Measurements from ENCODE around the gene HSPA6.
"Not testable (repeated sequence)": the region's sequence is repeated elsewhere in the genome, so short reads cannot be mapped to it uniquely, and the experiment has no call there.

Gene HSPA6

DNA sequence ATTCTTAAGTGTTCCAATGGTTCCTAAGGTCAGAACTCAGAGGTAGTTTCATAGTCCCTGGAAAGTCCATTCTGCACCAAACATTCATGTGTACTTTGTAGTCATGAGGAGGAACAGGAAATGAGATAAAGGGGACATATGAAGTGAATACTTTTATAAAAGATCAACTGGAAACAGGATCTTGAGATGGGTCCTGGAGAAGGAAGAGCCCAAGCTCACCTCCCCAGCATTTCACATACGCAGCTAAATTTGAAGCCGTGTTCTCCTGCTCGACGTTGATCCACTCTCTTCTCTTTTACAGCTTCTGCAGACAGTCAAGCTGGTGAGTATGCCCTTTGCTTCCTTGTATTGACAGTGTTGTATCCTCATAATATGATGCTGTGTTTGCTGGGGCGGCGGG is 18.7 kb upstream of the HSPA6 start:
- DNase-seq = peak; percentile 75

DNA sequence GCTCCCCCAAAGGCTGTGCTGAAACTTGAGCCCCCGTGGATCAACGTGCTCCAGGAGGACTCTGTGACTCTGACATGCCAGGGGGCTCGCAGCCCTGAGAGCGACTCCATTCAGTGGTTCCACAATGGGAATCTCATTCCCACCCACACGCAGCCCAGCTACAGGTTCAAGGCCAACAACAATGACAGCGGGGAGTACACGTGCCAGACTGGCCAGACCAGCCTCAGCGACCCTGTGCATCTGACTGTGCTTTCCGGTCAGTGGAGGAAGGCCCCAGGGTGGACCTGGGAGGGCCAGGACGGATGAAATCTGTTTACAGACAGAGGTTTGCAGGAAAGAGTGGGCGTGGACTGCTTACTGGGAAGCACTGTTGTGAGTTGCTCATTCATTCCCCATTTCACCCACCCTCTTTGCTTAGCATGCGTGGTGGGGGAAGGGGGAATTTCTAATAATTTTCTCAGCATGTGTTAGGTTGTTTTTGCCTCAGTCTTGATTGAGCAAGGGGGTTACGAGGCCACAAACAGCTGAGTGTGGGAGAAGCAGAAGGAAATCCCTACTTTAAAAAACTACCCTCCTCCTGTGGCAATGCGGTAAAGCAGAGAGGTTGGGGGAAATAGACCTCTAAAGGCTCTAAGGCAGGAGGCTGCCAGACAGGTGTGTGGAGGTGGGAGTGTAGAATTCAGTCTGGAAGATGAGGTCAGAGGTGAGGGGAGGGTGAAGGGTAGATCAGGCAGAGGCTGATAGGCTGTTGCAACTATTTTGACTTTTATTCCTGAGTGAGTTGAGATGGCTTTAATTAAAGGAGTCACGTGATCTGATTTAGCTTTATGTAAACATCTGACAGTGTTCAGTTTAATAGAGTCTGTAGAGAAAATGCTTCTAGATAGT is 17.8 kb upstream of the HSPA6 start:
- peak; percentile 72 for DNase-seq

DNA sequence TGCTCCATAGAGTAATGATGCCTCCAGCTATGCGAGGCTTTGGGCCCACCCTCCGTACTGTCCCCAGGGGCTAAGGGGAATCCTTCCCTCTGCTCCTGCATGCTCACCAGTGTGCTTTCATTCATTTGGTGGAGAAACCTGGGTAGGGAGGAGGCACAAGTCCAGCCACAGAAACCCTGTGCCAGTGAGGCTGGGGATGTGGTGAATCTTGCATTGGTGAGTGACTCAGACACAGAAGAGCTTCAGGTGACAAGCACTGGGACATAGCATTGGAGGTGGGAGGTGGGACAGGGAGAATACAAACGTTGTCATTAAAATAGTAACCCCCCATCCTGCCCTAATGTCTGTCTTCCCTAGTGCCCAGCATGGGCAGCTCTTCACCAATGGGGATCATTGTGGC is 13.9 kb upstream of the HSPA6 start:
- no peak for DNase-seq

DNA sequence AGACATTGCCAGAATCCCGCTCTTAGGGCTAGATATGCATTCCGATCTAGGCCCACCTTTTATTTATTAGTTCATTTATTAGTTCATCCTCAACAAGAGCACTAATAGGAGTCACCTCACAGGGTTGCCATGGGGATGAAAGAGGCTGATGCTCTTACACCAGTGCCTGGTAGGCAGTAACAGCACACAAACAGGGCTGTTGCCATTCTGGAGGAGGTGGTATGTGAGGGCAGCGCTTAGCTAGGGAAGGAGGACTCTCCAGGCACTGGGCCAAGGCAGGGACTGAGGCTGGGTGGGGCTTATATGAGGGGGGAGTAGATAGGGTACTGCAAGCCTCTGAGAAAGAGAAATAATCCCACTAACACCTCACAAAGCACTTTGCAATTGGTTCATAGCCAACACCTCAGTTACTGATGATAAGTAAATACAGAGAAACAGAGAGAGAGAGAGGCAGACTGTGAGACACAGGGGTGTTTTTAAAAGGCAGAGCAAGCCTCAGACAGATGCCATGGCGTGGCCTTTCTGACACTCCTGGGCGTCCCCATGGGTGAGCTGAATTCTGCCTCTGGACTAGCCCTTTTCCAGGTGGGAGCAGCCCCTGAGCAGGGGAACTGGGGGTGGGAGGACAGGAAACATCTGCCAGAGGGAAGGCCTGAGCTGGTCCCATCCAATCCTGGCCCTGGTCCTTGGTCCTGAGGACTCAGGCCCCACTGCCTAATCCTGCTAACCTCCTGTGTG is 13.2 kb upstream of the HSPA6 start:
- no peak for DNase-seq

DNA sequence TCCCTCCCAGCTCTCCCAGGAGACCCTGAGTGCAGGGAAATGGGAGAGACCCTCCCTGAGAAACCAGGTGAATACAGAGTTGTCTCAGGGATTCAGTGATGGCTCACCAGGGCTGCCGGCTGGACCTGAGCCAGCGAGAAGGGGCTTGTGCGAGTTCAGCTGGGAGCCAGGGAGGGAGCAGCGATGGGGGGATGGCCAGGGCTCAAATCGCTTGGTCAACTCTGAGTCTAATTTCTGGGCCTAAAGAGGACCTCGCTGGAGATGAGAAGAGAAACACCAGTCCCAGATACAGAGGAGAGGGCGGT is 12.6 kb upstream of the HSPA6 start:
- DNase-seq = no peak

DNA sequence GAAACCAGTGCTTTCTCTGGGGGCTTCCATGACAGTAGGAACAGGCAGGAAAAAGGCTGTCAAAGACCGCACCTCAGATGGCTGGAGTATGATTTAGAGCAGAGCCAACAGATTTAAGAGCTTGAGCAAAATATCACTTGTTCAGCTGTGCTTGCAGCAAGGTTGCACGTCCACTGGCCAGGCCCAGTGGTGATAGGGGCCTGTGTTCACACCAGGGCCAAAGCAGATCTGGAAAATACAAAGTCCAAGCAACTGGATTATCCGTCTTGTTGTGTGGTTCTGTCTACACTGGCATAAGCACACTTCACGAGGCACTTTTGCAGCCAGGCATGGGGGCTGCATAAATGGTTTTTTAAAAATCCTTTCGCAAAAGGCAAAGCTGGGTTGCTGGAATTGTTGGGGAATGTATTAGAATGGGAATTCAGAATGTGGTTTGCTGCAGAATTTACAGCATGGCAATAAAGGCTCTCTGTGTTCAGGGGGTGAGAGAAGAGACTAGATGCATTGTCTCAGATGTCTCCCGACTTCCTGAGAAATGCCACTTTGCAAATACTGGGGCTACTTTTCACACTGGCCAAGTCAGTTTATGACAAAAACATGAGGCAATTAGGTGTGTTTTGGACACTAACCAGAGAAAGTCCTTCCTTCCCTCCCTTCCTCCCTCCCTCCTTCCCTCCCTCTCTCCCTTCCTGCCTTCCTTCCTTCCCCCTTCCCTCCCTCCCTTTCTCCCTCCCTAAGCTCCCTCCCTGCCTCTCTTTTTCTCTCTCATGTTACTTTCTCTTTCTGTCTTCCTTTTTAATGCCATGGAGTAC is 11.5 kb upstream of the HSPA6 start:
- not testable (repeated sequence) for DNase-seq

DNA sequence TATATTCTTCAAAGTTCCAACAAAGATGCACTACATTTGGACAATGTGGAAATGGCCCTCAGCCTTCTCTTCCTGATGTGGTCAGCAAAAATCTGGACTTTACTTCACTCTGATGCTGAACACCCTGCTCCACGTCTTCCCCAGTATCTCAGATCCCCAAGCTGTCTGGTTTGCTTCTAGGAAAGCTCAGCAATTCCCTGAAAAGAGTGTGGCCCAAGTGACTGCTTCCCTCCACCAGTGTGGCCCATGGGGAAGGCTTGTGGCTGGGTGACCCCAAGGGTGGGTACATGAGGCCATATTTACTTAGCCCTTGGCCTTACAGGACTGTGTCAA is 10.9 kb upstream of the HSPA6 start:
- not testable (repeated sequence) for DNase-seq

DNA sequence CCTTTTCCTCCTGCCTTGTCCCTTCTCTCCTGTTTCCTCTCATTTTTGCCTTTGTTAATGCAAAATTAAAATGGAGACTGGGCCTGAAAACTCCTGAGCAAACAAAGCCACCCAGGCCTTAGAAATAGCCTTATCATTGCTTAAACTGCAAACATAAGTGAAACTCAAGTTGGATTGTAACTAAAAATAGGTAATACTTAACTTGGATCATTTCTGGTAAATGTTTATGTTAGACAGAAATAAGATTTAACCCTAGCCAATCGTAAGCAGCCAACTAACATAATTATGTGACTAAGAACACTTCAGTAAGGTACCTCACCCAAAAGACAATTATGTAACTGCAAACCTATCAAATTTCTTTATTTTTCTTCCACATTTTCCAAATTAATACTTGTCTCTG is 10.4 kb upstream of the HSPA6 start:
- DNase-seq = not testable (repeated sequence)

DNA sequence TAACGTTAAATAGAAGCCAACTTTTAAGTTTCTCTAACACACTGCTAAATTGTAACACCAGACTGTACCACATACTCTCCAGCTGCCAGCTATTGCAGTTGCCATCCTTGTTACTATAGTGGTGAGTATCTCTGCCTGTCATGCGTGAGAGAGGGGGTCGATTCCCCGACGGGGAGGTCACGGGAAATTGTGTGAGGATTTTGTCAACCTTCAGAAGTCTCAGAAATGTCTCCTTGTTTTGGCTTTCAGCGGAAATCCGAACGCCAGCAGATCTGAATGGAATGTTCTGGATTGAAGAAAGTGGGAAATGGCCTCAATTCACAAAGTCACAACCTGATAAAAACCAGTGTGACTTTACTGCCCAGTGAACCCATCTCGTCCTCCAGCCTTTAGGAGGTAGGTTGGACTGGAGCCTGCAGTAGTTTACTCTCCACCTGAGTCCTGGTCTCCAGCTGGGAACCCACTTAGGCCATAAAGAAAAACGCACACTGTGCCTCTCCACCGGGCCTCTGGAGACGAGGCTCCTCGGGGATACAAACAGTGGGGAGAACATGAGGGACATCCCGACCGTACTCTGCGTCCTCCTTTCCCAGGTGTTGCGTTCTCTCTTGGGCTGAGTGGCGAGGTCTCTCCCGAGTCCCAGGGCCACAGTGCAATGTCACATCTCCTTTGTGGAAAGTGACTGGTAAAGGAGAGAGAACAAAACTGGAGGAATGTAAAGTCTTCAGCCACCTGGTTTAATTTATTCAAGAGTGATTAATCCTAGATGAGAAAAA is 1.1 kb upstream of the HSPA6 start:
- not testable (repeated sequence) for DNase-seq

DNA sequence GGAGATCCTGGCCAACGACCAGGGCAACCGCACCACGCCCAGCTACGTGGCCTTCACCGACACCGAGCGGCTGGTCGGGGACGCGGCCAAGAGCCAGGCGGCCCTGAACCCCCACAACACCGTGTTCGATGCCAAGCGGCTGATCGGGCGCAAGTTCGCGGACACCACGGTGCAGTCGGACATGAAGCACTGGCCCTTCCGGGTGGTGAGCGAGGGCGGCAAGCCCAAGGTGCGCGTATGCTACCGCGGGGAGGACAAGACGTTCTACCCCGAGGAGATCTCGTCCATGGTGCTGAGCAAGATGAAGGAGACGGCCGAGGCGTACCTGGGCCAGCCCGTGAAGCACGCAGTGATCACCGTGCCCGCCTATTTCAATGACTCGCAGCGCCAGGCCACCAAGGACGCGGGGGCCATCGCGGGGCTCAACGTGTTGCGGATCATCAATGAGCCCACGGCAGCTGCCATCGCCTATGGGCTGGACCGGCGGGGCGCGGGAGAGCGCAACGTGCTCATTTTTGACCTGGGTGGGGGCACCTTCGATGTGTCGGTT is 477 bp downstream of the HSPA6 start:
- DNase-seq = not testable (repeated sequence)

DNA sequence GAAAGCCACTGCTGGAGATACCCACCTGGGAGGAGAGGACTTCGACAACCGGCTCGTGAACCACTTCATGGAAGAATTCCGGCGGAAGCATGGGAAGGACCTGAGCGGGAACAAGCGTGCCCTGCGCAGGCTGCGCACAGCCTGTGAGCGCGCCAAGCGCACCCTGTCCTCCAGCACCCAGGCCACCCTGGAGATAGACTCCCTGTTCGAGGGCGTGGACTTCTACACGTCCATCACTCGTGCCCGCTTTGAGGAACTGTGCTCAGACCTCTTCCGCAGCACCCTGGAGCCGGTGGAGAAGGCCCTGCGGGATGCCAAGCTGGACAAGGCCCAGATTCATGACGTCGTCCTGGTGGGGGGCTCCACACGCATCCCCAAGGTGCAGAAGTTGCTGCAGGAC is 981 bp downstream of the HSPA6 start:
- DNase-seq = not testable (repeated sequence)

DNA sequence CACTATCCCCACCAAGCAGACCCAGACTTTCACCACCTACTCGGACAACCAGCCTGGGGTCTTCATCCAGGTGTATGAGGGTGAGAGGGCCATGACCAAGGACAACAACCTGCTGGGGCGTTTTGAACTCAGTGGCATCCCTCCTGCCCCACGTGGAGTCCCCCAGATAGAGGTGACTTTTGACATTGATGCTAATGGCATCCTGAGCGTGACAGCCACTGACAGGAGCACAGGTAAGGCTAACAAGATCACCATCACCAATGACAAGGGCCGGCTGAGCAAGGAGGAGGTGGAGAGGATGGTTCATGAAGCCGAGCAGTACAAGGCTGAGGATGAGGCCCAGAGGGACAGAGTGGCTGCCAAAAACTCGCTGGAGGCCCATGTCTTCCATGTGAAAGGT is 1.6 kb downstream of the HSPA6 start:
- DNase-seq = not testable (repeated sequence)

DNA sequence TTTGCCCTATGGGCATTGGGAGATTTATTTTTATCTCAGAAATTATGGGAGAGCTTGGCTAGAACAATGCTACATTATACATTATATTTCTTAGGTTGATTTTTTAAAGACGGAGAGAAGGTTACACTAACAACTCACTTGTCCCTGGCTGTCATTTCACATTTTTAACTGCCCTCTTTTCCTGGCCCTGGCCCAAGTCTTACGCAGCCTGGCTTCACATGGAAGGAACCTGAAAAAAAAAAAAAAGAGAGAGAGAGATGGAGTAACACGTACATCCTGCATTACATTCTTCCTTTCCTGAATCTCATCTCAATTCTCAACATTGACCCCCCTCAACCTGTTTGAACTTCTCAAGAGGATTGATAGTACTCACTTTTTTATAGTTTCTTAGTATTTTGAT is 4.2 kb downstream of the HSPA6 start:
- peak; percentile 33 for DNase-seq

DNA sequence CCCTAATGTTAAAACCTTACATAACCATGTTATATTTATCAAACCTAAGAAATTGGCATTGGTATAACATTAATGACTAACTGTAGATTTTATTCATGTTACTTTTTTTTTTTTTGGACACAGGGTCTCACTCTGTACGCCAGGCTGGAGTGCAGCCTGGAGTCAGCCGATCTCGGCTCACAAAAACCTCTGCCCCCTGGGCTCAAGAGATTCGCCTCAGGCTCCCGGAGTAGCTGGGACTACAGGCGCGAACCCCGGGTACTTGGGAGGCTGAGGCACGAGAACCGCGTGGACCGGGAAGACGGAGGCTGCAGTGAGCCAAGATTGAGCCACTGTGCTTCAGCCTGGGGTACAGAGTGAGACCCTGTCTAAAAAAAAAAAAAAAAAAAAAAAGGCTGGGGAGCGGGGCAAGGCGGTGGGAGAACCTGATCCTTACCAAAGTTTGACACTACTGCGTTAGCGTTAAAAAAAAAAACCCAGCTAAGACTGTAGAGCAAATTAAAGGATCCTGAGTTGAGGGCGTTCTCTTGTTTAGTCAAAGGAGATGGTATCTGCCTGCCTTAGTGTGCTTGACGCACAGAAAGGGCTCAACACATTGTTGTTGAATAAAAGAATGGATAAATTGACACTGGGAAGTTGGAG is 5.2 kb downstream of the HSPA6 start:
- DNase-seq = peak; percentile 60

DNA sequence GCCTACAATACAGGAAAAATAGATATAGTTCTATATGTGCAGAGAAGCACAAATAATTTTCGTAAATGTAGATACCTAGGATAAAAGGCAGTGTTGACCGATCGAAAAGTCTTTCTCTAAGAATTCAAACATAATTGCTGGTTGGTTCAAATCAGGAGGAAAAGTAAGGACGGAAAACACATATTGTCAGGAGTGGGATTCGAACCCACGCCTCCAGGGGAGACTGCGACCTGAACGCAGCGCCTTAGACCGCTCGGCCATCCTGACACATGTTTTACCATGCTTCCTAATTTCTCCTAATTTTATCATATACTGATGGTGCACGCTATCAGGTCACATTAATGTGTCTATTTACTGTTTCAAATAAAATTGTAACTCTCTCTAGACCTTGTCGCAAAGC is 5.8 kb downstream of the HSPA6 start:
- peak; percentile 94 for DNase-seq

DNA sequence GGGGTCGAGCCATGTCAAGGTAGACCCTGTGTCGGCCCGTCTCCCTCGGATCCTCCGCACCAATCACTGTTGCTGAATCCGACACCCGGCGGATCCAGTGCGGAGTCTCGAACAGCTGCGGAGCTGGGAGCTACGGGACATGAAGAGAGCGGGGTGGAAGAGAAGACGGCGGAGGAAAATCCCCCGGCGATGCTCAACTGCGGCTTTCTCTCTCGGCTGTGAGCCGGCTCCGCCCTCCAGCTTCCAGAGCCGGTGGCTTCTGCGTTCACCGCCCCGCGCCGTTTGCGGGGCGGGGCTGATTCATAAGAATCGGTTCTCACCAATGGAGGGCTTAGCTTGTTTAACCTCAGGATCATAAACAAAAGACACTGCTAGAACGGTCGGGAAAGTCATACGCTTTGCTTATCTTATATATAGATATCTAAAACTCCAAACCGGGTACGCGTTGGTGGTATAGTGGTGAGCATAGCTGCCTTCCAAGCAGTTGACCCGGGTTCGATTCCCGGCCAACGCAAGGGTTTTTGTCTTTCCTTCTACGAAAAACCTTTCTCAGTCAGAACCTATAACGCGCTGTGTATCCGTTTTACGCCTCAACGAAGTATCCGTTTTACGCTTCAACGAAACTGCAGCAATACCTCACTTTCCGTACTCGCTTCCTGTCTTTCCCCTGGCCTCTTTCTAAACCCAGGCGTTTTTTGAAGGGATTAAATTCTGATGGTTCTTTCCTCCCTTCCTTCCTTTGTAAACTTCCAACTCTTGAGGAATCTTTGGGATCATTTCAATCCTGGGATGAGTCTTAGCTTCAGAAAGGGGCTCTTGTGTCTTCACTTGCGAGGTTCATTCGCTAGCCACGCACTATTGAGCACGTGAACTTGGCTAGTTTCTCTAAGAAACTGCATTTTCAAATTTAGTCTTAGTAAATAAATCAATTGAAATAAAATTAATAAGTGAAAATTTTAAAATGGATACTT is 6.6 kb downstream of the HSPA6 start:
- peak; percentile 99 for DNase-seq

DNA sequence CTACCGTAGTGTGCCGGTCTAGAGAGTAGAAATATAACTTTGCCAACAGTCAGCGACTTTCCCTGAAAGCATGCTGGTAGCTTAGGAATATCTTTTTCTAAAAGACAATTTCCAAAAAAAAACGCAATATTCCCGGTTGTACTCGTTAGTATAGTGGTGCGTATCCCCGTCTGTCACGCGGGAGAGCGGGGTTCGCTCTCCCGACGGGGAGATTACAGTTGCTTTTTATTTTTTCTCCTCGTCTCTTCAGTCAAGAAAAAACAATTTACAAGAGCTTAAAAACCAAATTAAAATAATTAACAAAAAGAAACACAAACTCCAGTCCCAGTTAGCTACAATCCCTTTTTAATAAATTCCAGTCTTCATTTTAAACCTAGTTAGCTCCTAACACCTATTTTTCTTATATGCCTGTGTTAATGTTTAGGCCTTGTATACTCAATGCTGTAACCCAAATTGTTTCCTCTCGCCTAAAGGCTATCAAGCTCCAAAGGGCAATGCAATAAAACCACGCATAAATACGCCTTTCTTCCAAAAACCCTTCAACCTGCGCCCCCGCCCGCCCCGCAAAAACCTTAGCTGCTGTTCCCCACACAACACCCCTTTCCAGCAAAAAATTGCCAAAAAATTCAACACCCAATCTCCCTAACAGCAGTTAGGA is 7.8 kb downstream of the HSPA6 start:
- no peak for DNase-seq

DNA sequence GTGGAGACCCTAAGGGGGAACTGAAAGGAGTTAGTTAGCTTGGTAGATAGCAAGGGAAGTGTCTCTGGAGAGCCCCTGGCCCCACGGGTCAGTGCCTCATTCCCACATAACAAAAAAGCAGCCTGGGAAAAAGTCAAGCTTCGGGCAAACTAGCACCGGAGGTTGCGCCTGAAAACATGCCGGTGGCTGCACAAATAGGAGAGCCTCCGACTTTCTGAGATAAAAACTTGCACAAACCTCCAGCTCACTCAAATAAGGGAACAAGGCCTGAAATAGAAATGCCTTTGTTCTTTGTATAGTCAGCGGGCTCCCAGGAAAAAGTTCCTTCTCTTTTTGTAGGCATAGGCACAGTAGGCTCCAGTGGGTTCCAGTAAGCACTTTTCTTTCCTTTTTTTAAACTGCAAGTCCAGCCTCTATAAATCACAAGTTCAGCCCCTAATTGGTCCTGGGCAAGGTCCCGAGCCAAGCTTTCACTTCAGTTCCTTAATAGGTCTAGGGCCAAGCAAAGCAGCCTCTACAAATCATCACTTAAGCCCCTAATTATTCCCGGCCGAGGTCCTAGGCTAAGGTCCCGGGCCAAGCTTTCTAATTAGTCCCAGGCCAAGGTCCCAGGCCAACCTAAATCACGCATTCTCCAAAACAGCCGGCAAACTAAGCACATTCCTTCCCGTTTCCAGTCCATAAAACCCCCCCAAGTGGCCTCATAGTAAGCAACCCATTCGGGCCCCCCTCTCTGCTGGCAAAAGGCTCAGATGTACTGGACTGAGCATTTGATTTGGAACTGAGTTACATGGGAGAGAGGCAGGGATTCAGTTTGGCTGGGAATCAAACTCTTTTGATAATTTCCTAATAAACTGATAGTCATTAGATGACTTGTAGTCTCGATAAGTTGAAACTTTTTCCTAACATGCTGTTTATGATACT is 8.6 kb downstream of the HSPA6 start:
- not testable (repeated sequence) for DNase-seq

DNA sequence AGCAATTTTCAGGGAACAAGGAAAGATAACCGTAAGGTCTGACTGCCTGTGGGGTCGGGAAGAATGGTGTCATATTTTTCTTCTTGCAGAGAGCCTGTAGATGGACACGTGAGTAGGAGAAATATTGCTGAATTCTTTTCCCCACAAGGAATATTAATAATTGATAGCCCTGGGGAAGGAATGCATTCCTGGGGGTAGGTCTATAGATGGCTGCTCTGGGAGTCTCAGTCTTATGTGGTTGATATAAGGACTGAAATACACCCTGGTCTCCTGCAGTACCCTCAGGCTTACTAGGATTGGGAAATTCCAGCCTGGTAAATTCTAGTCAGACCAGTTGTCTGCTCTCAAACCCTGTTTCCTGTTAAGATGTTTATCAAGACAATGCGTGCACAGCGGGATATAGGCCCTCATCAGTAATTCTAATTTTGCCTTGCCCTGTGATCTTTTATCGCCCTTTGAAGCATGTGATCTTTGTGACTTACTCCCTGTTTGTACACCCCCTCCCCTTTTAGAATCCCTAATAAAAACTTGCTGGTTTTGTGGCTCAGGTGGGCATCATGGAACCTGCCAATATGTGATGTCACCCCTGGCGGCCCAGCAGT is 12.8 kb downstream of the HSPA6 start:
- not testable (repeated sequence) for DNase-seq

All from OCI-M1 (cell line).